GM12801 (cell line): ENCODE data around the gene VAV2.

Experiments
- CTCF ChIP-seq: IDR thresholded peaks from one replicate; pipeline ENCODE4 v1.5.1; 2011; ENCODE audit warnings: control low read depth; ENCODE audit not compliant: insufficient read length; ENCODE audit errors: extremely low read depth

VAV2 gene

GRCh38 chr9:133910855-133911514 is 81.1 kb downstream of the VAV2 start:
- TF ChIP-seq CTCF = no peak

- TF ChIP-seq CTCF = no peak
Observed at GRCh38 chr9:133906932-133907910, 84.9 kb downstream of the VAV2 start.

- no peak for TF ChIP-seq CTCF
Observed at GRCh38 chr9:133906218-133906617, 85.9 kb downstream of the VAV2 start.

- no peak for TF ChIP-seq CTCF
Observed at GRCh38 chr9:133905493-133905892, 86.6 kb downstream of the VAV2 start.

GRCh38 chr9:133904346-133905090 is 87.6 kb downstream of the VAV2 start:
- TF ChIP-seq CTCF = no peak

GRCh38 chr9:133901184-133901835 is 90.8 kb downstream of the VAV2 start:
- no peak for TF ChIP-seq CTCF
